ENCODE measurements around the gene AUTS2.
"Not testable (repeated sequence)": the region's sequence is repeated elsewhere in the genome, so short reads cannot be mapped to it uniquely, and the experiment has no call there.

Gene AUTS2

GRCh38 chr7:70218006-70218405 lies 619.7 kb downstream of the AUTS2 start:
- no peak for FAIRE-seq
- DNase-seq (ENCODE audit: low spot score), result no peak

GRCh38 chr7:70219061-70219460 lies 620.8 kb downstream of the AUTS2 start:
- FAIRE-seq (no peak), DNase-seq (ENCODE audit: low spot score) (no peak)

GRCh38 chr7:70229242-70229641 lies 631.0 kb downstream of the AUTS2 start:
- no peak for DNase-seq (ENCODE audit: low spot score)
- FAIRE-seq, result no peak

DNA sequence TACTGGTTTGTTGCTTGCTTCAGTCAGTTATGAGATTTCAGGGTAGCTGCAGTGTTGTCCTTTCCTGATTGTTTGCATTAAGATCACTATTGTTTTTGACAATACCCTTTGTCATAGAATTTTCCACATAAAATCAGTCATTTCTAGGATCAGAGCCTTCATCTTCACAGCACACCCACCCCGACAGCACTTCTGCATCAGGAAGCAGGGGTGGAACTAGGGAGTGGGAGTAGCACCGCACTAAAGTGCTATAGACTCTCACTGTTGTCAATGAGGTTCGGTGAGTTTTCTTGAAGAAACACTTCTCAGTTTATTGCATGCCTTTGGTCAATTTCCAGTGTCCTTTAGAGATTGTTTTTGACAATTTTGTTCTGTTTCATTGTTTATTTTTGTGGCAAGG lies 632.5 kb downstream of the AUTS2 start:
- FAIRE-seq (no peak), DNase-seq (ENCODE audit: low spot score) (no peak)

- DNase-seq (ENCODE audit: low spot score), result no peak
- FAIRE-seq, result no peak
These were observed 635.5 kb downstream of the AUTS2 start for GRCh38 chr7:70233776-70234175.

GRCh38 chr7:70237256-70237655 lies 639.0 kb downstream of the AUTS2 start:
- no peak for DNase-seq (ENCODE audit: low spot score)
- no peak for FAIRE-seq

DNA sequence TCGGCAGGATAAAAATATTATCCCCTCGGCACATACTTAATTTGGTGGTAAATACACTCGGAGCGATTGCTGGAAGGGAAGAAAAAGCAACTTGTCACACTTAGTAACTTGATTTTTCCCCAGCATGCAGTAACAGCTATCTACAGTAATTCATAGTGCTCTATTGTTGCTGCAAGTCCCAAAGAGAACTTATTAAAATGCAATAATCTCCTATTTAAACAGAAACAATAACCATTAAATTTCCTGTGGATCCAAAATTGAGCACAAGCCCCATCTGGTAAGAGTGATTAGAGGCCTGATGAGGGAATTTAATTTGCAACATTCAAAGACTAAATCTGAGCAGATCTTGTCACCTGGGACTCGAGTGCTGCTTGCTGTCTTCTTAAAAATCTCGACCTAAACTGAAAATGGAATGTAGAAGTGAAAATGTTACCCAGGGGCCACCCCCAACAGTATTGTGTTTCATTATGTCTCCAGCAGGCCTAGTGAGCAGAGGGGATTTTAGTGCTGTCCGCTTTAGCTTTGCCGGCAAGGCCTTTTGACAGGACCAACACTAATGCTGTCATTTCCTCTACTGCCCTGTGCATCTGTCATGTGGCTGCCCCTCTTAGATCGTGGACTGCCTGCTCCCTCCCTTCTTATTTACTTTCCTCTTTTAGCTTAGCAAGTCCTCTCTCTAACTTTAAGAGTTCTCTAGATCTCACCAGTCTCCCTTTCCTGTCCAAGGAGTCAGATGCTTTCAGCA lies 639.7 kb downstream of the AUTS2 start:
- no peak for FAIRE-seq
- no peak for DNase-seq (ENCODE audit: low spot score)

DNA sequence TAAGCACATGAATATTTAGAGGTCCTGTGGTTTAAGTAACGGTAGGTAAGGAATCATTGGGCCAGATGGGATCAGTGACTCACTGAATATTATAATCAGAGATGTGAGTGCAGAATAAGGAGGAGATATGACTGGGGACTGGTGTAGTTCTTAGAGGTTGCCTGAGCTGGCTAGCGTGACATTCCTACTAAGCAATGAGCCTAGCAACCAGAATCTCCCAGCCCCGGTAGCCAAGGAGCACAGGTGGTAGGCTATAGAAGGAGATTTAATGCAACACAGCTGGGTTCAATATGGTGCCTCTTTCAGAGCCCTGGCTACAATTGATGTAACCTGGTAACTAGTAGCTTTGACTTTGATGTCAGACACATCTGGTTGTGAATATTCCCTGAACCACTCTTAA lies 641.6 kb downstream of the AUTS2 start:
- DNase-seq (ENCODE audit: low spot score) (no peak), FAIRE-seq (no peak)

DNA sequence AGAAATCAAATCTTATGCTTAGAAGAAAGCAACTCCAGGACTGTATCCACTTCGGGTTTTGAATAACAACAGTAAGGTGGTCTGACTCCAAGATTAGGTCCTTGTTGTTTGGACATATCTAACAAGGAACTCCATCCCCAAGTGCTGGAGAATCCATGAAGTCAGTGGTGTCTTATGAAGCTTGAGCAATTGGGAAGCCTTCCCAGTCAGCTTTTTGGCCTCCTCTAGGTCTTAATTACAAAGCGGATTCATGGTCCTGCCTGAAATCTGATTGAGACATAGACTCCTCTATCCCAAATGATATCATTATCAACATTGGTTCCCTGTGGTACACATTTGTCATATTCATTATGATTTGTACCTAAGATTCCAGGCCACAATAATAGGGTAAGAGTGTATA lies 642.6 kb downstream of the AUTS2 start:
- DNase-seq (ENCODE audit: low spot score) (no peak), FAIRE-seq (no peak)

DNA sequence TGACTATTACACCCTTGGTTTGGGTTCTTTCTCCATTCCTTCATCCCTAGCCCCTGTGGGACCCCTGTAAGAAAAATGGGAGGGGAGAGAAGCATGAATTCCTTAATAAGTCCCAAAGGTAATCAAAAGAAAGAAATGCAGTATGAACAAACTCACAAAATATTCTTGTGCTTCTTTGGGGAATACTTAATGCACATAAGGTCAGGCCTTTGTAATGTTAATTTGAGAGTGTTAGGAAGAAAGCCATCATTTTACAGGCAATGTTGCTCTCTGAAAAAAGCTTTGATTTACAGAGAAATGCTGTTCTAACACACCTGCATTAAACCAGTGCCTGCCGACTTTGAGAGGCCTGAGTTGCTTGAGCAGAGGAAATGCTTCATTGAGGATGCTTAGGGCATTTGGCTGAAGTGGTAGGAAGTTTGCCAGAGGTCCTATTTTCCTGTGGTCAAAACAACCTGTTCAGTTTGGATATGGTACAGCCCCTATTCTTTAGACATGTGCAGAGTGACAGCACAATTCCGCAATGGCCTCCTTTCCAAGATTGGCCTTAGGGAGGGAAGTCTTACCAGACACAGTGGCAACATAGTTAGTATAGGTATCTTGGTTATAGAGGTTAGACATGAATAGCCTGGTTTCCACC lies 643.4 kb downstream of the AUTS2 start:
- FAIRE-seq (no peak), DNase-seq (ENCODE audit: low spot score) (no peak)

GRCh38 chr7:70242826-70243225 lies 644.6 kb downstream of the AUTS2 start:
- FAIRE-seq (no peak), DNase-seq (ENCODE audit: low spot score) (no peak)

GRCh38 chr7:70243443-70243842 lies 645.2 kb downstream of the AUTS2 start:
- FAIRE-seq (no peak), DNase-seq (ENCODE audit: low spot score) (no peak)

GRCh38 chr7:70257921-70258320 lies 659.6 kb downstream of the AUTS2 start:
- no peak for FAIRE-seq
- no peak for DNase-seq (ENCODE audit: low spot score)

DNA sequence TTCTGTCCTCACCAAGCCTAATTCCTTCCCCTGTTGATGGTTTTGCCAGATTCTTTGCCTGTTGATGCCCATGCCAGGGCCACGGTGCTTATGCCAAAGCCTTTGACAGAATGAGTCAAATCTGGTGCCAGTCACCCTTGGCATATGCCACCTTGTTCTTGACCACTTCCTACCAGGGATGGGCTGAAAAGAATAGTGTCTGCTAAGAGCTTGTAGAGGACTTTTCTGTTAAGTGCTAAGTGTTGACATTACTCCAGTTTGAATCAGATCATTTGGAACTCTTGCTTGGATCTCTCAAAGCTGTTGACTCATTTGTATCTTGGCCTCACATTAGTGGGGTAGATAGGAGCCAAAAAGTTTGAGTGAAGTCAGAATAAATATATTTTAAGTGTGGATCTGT lies 661.2 kb downstream of the AUTS2 start:
- FAIRE-seq, result no peak

GRCh38 chr7:70263471-70264255 lies 665.4 kb downstream of the AUTS2 start:
- no peak for DNase-seq (ENCODE audit: low spot score)

More for the DNA sequence above, 661.2 kb downstream of the AUTS2 start:
- no peak for DNase-seq (ENCODE audit: low spot score)

GRCh38 chr7:70266186-70266585 lies 667.9 kb downstream of the AUTS2 start:
- FAIRE-seq (no peak), DNase-seq (ENCODE audit: low spot score) (no peak)

More at GRCh38 chr7:70263471-70264255, 665.4 kb downstream of the AUTS2 start:
- no peak for FAIRE-seq

GRCh38 chr7:70267381-70268120 lies 669.3 kb downstream of the AUTS2 start:
- DNase-seq (ENCODE audit: low spot score), result no peak
- FAIRE-seq, result no peak

DNA sequence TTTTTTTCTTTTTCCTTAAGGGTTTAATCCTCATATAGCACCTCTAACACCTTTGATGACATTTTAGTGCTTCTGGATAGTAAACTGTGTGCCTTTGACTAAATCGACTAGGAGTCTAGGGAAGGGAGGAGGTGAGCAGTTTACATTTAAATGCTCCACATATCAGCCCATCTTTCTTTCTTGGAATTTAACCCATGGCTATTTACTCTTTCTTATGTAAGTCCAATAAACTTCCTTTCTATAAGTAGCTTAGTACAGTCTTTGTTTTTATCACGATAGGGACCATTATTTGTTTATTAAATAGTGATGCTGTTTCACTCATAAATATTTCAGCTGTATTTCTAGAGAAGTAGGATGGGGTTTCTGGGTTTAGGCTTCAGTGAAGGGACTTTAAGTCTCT lies 669.9 kb downstream of the AUTS2 start:
- no peak for DNase-seq (ENCODE audit: low spot score)
- no peak for FAIRE-seq

- DNase-seq (ENCODE audit: low spot score) (no peak), FAIRE-seq (no peak)
These were observed 671.9 kb downstream of the AUTS2 start for GRCh38 chr7:70270149-70270548.

GRCh38 chr7:70271617-70272081 lies 673.4 kb downstream of the AUTS2 start:
- DNase-seq (ENCODE audit: low spot score) (no peak), FAIRE-seq (no peak)

GRCh38 chr7:70275570-70275969 lies 677.3 kb downstream of the AUTS2 start:
- FAIRE-seq; DNase-seq (ENCODE audit: low spot score): not testable (repeated sequence)
